Measurements from ENCODE around the gene BARX1.
"Not testable (repeated sequence)": the region's sequence is repeated elsewhere in the genome, so short reads cannot be mapped to it uniquely, and the experiment has no call there.

Gene BARX1

GRCh38 chr9:93965830-93966577, 10.8 kb upstream of the BARX1 start:
- DNase-seq (ENCODE audit: low read depth, low spot score) = no peak

DNA sequence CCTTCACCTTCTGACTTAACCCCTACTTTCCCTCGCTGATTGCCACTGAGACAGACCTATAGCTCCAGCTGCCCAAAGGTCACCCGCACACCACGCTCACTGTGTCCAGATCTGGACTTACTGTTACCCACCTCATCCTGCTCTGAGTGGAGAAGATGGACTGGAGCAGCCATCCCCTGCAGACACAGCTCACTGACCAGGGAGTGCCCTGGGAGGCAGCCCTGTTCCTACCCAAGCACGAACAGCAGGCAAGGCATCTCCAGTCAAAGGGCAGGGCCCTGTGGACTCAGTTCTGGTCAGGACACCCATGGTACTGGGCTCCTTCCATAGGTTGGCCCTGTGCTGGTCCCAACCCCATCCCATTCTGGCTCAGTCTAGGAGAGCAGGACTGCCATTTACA, 9.5 kb upstream of the BARX1 start:
- no peak for DNase-seq (ENCODE audit: low read depth, low spot score)

DNA sequence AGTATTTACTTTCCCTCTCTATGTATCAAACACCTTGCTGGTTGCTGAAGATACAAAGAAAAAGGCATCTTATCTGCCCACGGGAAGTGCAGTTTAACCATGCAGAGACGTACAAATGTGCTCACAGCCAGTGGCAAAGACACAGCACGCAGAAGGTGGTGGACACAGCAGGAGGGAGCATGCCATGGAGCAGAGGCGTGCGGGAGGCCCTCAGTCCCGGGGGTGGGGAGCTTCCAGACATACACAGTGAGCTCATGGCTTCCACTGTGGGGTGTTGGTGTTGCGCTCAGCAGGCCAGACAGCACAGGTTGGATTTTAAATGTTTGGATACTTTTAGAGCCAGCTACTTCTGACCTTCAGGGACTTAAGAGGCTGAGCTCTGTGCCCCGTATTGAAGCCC, 8.8 kb upstream of the BARX1 start:
- no peak for DNase-seq (ENCODE audit: low read depth, low spot score)

DNA sequence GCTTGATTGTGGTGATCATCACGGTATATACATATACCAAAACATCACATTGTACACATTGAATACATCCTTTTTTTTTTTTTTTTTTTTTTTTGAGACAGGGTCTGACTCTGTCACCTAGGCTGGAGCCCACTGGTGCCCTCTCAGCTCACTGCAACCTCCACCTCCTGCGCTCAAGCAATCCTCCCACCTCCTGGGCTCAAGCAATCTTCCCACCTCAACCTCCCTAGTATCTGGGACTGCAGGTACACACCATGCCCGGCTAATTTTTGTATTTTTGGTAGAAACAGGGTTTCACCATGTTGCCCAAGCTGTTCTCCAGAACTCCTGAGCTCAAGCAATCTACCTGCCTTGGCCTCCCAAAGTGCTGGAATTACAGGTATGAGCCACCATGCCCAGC, 8.3 kb upstream of the BARX1 start:
- not testable (repeated sequence) for DNase-seq (ENCODE audit: low read depth, low spot score)

DNA sequence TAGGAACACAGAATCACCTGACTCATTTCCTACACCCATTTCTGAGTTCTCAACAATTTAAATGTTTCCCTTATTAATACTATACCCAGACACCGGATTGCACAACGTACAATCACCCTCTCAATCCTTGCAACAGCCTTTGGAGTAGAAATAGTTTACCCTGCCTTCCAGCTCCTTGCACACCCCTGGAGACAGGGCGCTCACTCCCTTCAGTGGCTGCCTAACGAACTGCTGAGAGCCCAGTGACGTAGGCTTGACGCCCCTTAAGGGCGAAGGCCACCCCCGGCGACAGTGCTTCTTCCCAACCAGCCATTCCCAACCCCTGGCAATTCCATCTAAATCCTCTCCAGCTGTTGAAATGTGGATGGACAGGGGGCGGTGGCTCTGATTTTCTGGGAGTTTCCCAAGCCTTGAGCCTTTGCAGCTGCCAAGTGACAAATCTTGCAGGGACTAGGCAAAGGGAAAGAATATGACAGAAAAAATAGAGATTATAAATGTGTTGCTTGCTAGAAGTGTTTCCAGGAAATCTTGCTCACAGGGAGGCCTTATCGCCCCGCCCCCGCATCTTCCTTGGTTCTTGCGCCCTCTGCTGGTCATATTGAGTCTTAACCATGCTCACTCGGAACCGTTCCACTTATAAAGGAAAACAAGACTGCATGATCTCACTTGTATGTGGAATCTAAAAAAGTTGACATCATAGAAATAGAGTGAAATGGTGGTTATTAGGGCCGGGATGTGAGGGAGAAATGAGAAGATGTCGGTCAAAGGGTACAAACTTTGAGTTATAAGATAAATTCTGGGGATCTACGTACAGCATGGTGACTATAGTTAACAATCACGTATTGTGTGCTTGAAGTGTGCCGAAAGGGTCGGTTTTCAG, 7.6 kb upstream of the BARX1 start:
- DNase-seq (ENCODE audit: low read depth, low spot score) = peak; percentile 76

DNA sequence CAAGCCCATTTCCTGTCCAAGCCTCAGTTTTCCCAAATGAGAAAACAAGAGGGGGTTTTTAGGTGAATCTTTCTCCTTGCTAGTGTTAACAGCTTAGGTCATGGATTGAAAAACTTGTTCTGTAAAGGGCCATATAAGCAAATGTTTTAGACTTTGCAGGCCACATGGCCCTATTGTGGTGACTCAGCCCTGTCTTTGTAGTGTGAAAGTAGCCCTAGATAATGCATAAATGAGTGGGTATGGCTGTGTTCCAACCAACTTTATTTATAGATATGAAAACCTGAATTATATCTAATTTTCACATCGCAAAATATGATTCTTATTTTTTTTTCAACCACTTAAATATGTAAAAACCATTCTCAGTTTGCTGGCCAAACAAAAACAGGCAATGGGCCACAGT, 6.9 kb upstream of the BARX1 start:
- no peak for DNase-seq (ENCODE audit: low read depth, low spot score)

GRCh38 chr9:93960971-93961841, 6.1 kb upstream of the BARX1 start:
- no peak for DNase-seq (ENCODE audit: low read depth, low spot score)

DNA sequence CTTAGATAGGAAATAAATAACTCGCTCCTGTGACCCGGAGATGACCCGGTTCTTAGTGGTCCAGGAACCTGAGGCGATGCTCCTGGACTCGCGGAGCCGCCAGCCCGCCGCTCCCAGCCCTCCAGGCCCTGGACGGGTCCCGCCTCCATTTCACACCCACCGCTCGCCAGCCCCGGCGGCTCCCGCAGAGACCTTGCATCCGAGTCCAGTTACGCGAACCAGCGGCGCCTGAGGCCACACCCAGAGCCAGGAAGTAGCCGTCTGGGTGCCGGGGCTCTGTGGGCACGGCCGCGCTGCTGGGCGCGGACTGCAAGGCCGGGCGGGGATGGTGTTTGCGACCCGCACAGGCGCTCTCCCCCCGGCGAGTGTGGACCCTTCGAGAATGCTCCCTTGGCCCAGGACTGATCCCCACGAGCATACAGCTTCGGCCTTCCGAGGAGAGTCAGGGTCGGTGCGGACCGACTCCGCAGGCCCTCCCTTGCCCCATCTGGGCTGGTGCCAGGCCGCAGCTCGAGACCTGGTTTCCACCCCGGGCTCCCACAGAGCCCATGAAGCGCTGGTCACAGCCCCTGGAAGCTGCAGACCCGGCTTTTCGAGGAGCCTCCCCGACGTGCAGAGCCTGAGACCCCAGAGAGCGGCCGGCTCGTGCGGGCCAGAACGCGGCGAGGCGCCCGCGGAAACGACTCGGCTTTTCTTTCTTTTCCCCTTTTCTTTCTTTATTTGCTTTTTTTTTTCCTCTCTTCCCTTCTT, 5.2 kb upstream of the BARX1 start:
- DNase-seq (ENCODE audit: low read depth, low spot score) = no peak

GRCh38 chr9:93959739-93960154, 4.6 kb upstream of the BARX1 start:
- DNase-seq (ENCODE audit: low read depth, low spot score) = no peak

DNA sequence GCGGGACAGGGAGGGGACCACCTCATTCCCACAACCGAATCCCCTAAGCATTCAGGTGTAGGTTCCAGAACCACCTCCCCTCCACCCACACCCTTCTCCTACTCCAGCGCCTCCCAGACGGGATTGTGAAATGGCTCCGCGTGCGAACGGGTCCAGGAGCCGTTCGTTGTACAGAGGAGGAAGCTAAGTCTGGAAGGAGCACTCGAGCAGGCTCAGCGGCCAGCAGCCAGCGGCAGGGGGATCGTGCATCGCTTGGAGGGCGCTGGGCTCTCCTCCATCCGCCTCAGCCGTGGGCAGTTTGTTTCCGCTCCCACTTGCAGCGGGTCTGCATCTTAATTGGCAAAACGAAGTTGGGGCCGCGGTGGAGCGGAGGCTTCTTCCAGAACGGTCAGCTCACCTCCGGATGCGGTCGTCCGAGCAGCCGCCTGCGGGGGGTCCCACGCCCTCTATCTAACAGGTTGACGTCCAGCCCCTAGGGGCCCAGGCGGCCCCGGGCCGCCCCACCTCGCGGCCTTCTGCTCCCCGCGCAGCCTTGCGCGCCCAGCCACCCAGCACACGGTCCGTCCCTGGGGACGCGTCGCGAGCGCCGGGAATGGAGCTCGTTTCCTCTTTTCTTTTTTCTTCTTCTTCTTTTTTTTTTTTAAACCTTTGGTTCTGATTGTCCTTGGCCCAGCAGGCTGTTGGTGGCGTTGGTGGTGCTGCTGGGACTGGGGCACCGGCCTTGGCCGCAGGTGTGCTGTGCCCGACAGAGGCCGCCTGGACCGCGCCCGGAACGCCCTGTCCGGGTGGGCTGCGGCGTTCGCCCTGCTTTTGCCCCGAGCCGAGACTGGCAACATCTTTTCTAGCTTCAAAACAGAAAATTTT, 3.9 kb upstream of the BARX1 start:
- no peak for DNase-seq (ENCODE audit: low read depth, low spot score)

DNA sequence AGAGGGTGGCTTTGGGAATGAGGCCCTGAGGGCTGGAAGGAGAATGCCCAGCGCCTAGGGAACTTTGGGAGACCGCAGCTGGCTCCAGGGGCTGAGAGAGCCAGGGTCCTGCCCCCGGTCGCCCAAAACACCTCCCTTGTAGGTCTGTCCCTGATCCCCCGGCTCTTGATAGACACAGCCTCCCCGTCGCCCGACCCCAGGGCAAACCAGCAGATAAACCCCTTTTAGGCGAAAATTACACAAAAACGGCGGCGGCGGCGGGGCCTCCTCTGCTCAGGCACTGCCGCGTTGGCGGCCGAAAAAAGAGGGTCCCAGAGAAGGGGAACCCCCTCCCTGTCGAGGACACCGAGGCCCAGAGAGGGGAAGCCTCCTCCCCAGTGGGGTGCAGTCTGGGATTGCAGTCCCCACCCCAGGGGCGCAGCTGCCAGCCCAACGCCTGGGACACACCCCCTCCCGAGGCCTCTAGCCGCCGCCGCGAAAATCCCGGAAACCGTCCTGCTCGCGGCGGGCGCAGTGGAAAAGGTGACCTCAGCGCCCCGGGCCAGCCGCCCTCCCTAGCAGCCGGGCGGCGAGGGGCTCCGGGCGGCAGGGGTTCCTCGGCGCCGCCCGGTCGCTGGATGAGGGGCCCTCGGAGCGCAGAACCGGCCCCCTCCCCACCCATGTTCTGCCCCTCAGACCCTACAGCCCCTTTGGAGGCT, 3.1 kb upstream of the BARX1 start:
- no peak for DNase-seq (ENCODE audit: low read depth, low spot score)

DNA sequence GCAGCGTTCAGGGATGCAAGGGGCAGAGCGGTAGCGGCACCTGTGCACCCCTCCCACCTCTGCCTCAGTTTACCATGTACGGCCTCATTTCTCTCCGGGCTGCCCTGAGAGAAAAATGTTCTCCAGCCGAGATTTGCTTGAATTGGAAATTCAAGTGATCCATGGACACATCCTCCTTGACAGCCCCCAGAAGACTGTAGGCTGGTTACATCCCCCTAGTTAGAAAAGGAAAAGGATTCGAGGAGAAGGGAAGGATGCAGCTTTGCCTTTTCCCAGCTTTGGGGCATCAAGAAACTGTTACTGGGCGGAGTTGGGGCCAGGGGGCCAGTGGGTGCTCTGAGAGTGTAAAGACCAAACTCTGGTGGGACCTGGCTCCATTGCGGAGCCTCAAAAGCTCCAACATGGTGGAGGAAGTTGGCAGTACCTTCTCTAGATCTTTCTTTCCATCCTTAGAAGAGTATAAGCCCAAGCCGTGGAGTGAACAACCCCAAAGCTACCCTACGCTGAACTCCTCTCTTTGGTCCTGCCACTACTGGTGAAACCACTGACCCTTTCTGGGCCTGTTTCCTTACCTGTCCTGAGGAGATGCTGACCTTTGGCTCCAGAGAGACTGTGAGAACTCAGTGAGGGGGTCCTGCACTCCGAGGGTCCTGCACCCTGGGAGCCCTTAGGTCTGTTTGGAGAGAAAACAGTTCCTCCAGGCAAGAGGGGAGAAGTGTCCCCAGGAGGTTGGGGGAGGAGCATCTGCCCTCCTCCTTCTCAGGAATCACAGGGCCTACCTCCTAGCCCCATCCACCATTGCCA, 1.0 kb upstream of the BARX1 start:
- DNase-seq (ENCODE audit: low read depth, low spot score) = no peak

- DNase-seq (ENCODE audit: low read depth, low spot score) = no peak
Measured at GRCh38 chr9:93954434-93955061, 607 bp downstream of the BARX1 start.

DNA sequence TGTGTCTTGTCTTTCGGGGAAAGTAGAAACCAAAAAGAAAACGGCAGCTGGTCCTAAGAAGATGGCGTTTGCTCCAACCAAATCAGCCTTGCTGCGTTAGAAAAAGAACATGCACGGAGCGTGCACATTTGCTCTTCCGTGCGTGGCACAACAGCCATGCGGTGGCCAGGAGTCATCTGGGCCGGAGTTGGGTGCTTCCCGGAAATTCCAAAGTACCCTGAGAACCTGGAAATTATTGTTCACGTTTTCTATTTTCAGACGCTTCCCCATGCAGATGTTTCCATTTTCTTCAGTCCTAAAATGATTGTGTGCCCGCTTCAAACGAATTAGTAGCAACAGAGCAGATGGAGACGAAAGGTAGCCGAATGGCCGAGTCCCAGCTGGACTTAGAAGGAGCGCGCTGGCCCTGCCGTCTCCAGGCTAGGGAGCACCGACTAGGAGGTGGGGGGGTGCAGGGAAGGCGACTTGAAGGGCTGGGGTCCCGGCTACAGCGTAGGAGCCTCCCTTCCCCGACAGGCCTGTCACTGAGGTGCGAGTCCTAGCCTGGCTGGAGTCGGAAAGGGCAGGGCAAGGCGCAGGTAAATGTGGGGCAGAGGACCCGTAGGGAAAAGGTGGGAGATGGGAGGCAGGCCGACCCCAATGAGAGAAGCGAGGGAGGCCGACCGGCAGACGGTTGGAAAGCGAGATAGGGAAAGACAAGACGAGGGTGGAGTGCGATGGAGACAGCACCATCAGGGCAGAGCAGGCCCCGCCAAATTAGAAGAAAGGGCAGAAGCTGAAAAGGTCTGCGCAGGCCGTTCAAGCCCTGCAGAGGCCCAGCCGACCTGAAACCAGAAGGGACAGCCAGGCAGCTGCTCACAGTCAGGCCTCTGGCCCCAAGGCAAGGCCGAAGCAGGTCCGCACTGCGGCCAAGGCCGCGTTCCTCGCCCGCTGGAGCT, 1.4 kb downstream of the BARX1 start:
- no peak for DNase-seq (ENCODE audit: low read depth, low spot score)

GRCh38 chr9:93952784-93953495, 2.2 kb downstream of the BARX1 start:
- no peak for DNase-seq (ENCODE audit: low read depth, low spot score)

- DNase-seq (ENCODE audit: low read depth, low spot score) = no peak
Measured at GRCh38 chr9:93952119-93952783, 2.9 kb downstream of the BARX1 start.
